PFSK-1 (cell line): ENCODE measurements around the gene INPP5A.

Source experiments
- FOXP2 ChIP-seq: optimal IDR thresholded peaks from 2 replicates; pipeline ENCODE3; 2011; ENCODE audit warnings: borderline replicate concordance, control low read depth, inconsistent platforms; ENCODE audit not compliant: insufficient read depth; ENCODE audit errors: extremely low read length, extremely low read depth
- POLR2AphosphoS5 ChIP-seq: IDR thresholded peaks from 2 replicates; pipeline ENCODE4 v1.6.1; 2012; ENCODE audit warnings: low read depth, mild to moderate bottlenecking, control low read depth, low read length, moderate library complexity
- REST ChIP-seq, 2 experiments: IDR thresholded peaks; 2 replicates each; pipeline versions ENCODE4 v1.6.1 to v1.8.0; 2011 to 2012; ENCODE audit warnings: low read depth in 2 of 2, low read length in 2 of 2, control low read depth in 1 of 2, inconsistent platforms in 1 of 2, mild to moderate bottlenecking in 1 of 2, moderate library complexity in 1 of 2; ENCODE audit not compliant: insufficient read depth in 1 of 2
- SIN3A ChIP-seq: IDR thresholded peaks from 2 replicates; pipeline ENCODE4 v1.6.1; 2012; ENCODE audit warnings: mild to moderate bottlenecking, low read length, moderate library complexity, borderline replicate concordance; ENCODE audit not compliant: insufficient read depth
- TAF1 ChIP-seq: IDR thresholded peaks from 2 replicates; pipeline ENCODE4 v1.6.1; 2012; ENCODE audit warnings: low read length, control low read depth, borderline replicate concordance; ENCODE audit not compliant: insufficient read depth

Gene INPP5A

GRCh38 chr10:132685921-132686680 is 148.5 kb downstream of the INPP5A start:
- no peak for TF ChIP-seq REST (IDR thresholded peaks at IDR 0.05; ENCODE audit: insufficient read depth in 1 of 2, low read depth in 2 of 2, low read length in 2 of 2)
- TF ChIP-seq SIN3A, result no peak
- no peak for TF ChIP-seq TAF1
- TF ChIP-seq FOXP2, result no peak
- TF ChIP-seq POLR2AphosphoS5, result no peak

GRCh38 chr10:132687181-132687892 is 149.8 kb downstream of the INPP5A start:
- TF ChIP-seq FOXP2 (no peak), SIN3A (no peak), REST (IDR thresholded peaks at IDR 0.05; ENCODE audit: insufficient read depth in 1 of 2, low read depth in 2 of 2, low read length in 2 of 2) (no peak), POLR2AphosphoS5 (no peak), TAF1 (no peak)

GRCh38 chr10:132687893-132688579 is 150.4 kb downstream of the INPP5A start:
- TF ChIP-seq TAF1, result no peak
- no peak for TF ChIP-seq SIN3A
- TF ChIP-seq REST (IDR thresholded peaks at IDR 0.05; ENCODE audit: insufficient read depth in 1 of 2, low read depth in 2 of 2, low read length in 2 of 2), result no peak
- TF ChIP-seq POLR2AphosphoS5, result no peak
- TF ChIP-seq FOXP2, result no peak

- no peak for TF ChIP-seq REST (IDR thresholded peaks at IDR 0.05; ENCODE audit: insufficient read depth in 1 of 2, low read depth in 2 of 2, low read length in 2 of 2)
- TF ChIP-seq SIN3A, result no peak
- no peak for TF ChIP-seq TAF1
- TF ChIP-seq FOXP2, result no peak
- TF ChIP-seq POLR2AphosphoS5, result no peak
These were observed 151.2 kb downstream of the INPP5A start for GRCh38 chr10:132688580-132689420.
